Breast epithelium (tissue), 3 donors: ENCODE data around the gene NTHL1.

Experiments used
- POLR2A ChIP-seq: fragments of 450-650 bp; IDR thresholded peaks from one replicate; pipeline ENCODE4 v1.6.1; 2016; ENCODE audit warnings: antibody characterized with exemption, mild to moderate bottlenecking, moderate library complexity
- POLR2AphosphoS5 ChIP-seq, 3 donors: sonication (generic); formaldehyde crosslinking; IDR thresholded peaks; one replicate each; pipeline ENCODE4 v1.6.1; 2017; ENCODE audit warnings: antibody characterized with exemption in 3 of 3
- TF ChIP-seq, protein P1 (sequence below), 3 donors: fragments of 450-650 bp; IDR thresholded peaks; one replicate each; pipeline ENCODE4 v1.5.1; 2016 to 2017; ENCODE audit warnings: antibody characterized with exemption in 3 of 3, mild to moderate bottlenecking in 3 of 3, moderate library complexity in 3 of 3

DNA sequence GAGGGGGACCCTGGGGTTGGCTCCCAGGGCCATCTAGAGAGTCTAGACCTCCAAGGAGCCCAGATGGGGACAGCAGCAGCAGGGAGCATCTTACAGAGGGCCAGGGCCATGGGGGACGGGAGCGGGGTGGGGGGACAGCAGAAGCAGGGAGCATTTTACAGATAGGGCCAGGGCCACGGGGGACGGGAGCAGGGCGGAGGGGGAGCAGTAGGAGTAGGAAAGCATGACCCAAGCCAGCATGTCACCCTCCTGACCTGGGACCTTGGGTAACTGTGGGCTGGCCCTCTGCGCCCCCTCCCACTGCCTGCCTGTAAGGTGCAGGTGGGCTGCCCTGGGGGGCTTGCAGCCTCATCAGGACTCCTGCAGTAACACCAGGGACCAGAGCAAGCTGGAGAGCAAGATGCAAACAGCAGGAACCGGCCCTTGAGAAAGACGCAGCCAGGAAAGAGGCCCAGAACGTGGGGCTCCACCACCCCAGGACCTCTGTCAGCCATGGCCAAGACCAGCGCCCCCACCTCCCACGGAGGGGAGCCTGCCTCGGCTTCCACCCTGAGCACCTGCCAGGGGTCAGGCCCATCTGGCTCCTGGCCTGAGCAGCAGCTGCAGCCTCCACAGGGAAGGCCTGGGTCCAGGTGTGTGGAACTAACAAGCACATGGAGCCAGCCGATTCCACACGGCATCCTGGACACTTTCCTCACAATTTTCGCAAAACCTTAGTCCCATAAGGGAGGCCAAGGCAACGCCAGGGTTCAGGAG lies 40.4 kb downstream of the NTHL1 start:
- TF ChIP-seq POLR2A, result no peak
- TF ChIP-seq, protein P1, sequence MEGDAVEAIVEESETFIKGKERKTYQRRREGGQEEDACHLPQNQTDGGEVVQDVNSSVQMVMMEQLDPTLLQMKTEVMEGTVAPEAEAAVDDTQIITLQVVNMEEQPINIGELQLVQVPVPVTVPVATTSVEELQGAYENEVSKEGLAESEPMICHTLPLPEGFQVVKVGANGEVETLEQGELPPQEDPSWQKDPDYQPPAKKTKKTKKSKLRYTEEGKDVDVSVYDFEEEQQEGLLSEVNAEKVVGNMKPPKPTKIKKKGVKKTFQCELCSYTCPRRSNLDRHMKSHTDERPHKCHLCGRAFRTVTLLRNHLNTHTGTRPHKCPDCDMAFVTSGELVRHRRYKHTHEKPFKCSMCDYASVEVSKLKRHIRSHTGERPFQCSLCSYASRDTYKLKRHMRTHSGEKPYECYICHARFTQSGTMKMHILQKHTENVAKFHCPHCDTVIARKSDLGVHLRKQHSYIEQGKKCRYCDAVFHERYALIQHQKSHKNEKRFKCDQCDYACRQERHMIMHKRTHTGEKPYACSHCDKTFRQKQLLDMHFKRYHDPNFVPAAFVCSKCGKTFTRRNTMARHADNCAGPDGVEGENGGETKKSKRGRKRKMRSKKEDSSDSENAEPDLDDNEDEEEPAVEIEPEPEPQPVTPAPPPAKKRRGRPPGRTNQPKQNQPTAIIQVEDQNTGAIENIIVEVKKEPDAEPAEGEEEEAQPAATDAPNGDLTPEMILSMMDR (IDR thresholded peaks at IDR 0.05), result no peak
- no peak for TF ChIP-seq POLR2AphosphoS5 (IDR thresholded peaks at IDR 0.05)
